Neural cell (in vitro differentiated cells): ENCODE data around the gene MRPL50.

Experiments
- CTCF ChIP-seq: fragments of 450-650 bp; IDR thresholded peaks from 2 replicates; pipeline ENCODE4 v1.5.1; 2014; ENCODE audit warnings: antibody characterized with exemption, mild to moderate bottlenecking, moderate library complexity; ENCODE audit not compliant: poor library complexity, severe bottlenecking
- EP300 ChIP-seq: fragments of 450-650 bp; conservative IDR thresholded peaks from 2 replicates; pipeline ENCODE4 v1.6.1; 2014; ENCODE audit warnings: antibody characterized with exemption, mild to moderate bottlenecking, moderate library complexity; ENCODE audit not compliant: poor library complexity, severe bottlenecking
- EZH2 ChIP-seq: fragments of 200-600, 300-800 bp; shearing (Covaris generic), sonication (generic); IDR thresholded peaks from 2 replicates; pipeline ENCODE4 v1.6.1; 2014; ENCODE audit warnings: antibody characterized with exemption, low read length, borderline replicate concordance, mild to moderate bottlenecking; ENCODE audit not compliant: insufficient read depth, poor library complexity, severe bottlenecking
- MXI1 ChIP-seq: fragments of 450-650 bp; conservative IDR thresholded peaks from 2 replicates; pipeline ENCODE4 v1.6.1; 2014; ENCODE audit warnings: antibody characterized with exemption, mild to moderate bottlenecking; ENCODE audit not compliant: poor library complexity, severe bottlenecking
- POLR2AphosphoS5 ChIP-seq: IDR thresholded peaks from 2 replicates; pipeline ENCODE4 v1.6.1; 2012
- RAD21 ChIP-seq: fragments of 450-650 bp; conservative IDR thresholded peaks from 2 replicates; pipeline ENCODE4 v1.6.1; 2014; ENCODE audit warnings: antibody characterized with exemption, mild to moderate bottlenecking, moderate library complexity
- REST ChIP-seq: IDR thresholded peaks from 2 replicates; pipeline ENCODE4 v1.6.1; 2012; ENCODE audit warnings: borderline replicate concordance
- SMC3 ChIP-seq: fragments of 450-650 bp; conservative IDR thresholded peaks from 2 replicates; pipeline ENCODE4 v1.6.1; 2014; ENCODE audit warnings: antibody characterized with exemption, mild to moderate bottlenecking, moderate library complexity; ENCODE audit not compliant: poor library complexity
- TAF1 ChIP-seq: IDR thresholded peaks from 2 replicates; pipeline ENCODE4 v1.6.1; 2012; ENCODE audit warnings: low read depth

DNA sequence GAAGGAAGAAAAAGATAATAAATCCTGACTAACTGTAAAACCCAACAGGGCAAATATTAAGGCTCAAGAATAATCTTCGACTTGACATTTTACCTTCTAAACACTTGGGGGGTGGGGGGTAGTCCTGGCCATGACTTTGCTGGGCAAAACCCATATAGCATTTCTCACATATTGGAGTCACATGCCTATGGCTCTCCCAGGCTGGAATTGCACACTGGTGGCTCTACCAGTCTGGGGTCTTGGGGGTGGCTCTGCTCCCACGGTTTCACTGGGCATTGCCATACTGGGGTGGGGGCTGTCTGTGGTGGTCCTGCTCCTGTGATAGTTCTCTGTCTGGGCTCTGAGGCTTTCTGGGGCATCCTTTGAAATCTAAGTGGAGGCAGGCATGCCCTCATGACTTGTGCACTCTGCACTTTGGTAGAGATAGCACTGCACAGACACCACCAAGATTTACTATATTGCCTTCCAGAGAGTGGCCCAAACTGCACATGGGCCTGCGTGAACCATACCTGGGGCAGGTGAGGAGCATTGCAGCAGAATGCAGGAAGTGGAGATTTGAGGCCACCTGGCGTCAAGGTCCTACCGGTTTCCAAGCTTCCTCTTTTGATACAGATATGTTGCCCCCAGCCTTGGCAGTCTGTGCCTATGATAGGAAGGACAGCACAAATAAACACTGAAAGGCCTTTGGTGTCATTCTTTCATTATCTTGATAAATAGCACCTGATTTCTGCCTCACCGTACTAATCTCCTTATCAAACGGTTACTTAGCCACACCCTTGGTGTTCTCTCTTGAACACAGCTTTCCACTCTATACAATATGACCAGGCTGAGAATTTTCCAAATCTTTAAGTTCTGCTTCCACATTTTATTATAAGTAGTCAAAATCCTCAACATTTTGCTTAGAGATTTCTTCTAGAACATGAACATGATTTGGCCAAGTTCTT, 43.4 kb downstream of the MRPL50 start:
- TF ChIP-seq REST = no peak
- TF ChIP-seq CTCF = no peak
- no peak for TF ChIP-seq EZH2
- no peak for TF ChIP-seq EP300
- TF ChIP-seq POLR2AphosphoS5 = no peak
- TF ChIP-seq SMC3 = no peak
- no peak for TF ChIP-seq TAF1
- TF ChIP-seq RAD21 = no peak
- no peak for TF ChIP-seq MXI1
